ENCODE data around the gene UCP3.

DNA sequence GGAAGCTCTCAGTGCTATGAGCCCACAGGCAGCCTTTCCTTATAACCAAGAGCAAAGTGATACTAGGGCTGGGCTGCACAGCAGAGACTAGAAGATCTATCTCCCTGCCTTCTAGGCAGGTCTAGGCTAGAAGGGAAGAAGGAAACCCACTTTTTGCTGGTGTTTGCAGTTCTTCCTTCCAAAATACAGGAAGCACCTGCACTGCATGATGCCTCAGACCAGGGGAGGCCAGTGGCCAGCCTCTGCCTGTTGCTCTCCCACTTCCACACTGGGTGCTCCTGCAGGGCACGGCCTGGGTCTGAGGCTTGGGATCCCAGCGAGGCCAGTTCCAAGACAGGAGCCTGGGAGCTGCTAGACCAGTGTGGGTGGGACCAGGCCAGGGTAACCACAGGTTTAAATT is 6.0 kb upstream of the UCP3 start:
- TF ChIP-seq POLR2A (IDR thresholded peaks at IDR 0.05; ENCODE audit: low read length) (no peak), GATA1 (IDR thresholded peaks at IDR 0.05; ENCODE audit: low read depth, low read length) (no peak)

All from erythroblast (primary cell).